Fibroblast of lung (primary cell): Measurements from ENCODE around the gene OCA2.

Experiments used
- EZH2 ChIP-seq: IDR thresholded peaks from 2 replicates; pipeline ENCODE4 v1.5.1; 2012; ENCODE audit warnings: low read length, control low read depth, mild to moderate bottlenecking; ENCODE audit errors: missing control alignments
- TF ChIP-seq, protein P1 (sequence below), 2 donors: IDR thresholded peaks in 1 of 2; conservative IDR thresholded peaks in 1 of 2; 1 replicate in 1 of 2; 2 replicates in 1 of 2; pipeline ENCODE4 v1.5.1; 2011 to 2012; ENCODE audit warnings: low read length in 2 of 2, control low read depth in 1 of 2, inconsistent platforms in 1 of 2, low read depth in 1 of 2, mild to moderate bottlenecking in 1 of 2

- TF ChIP-seq, protein P1, sequence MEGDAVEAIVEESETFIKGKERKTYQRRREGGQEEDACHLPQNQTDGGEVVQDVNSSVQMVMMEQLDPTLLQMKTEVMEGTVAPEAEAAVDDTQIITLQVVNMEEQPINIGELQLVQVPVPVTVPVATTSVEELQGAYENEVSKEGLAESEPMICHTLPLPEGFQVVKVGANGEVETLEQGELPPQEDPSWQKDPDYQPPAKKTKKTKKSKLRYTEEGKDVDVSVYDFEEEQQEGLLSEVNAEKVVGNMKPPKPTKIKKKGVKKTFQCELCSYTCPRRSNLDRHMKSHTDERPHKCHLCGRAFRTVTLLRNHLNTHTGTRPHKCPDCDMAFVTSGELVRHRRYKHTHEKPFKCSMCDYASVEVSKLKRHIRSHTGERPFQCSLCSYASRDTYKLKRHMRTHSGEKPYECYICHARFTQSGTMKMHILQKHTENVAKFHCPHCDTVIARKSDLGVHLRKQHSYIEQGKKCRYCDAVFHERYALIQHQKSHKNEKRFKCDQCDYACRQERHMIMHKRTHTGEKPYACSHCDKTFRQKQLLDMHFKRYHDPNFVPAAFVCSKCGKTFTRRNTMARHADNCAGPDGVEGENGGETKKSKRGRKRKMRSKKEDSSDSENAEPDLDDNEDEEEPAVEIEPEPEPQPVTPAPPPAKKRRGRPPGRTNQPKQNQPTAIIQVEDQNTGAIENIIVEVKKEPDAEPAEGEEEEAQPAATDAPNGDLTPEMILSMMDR (conservative IDR thresholded peaks at IDR 0.05 in 1 of 2, IDR thresholded peaks at IDR 0.05 in 1 of 2; ENCODE audit: low read depth in 1 of 2, low read length in 2 of 2): no peak
- TF ChIP-seq EZH2: no peak
Observed at GRCh38 chr15:27722102-27722501, 377.0 kb downstream of the OCA2 start.
